Dendritic cell treated with granulocyte-macrophage colony-stimulating factor and Interleukin-4, amounts not matched to agents 40 ng/mL and 50 ng/mL, for 4 days (primary cell): ENCODE data around the gene MAX.

Experiments used
- H3K27ac Mint-ChIP-seq: one replicate; pipeline ENCODE4 v1.8.0; 2022; ENCODE audit warnings: mild to moderate bottlenecking, mixed read lengths
- H3K27me3 Mint-ChIP-seq: one replicate; pipeline ENCODE4 v1.8.0; 2022; ENCODE audit warnings: mild to moderate bottlenecking, mixed read lengths
- H3K36me3 Mint-ChIP-seq: one replicate; pipeline ENCODE4 v1.8.0; 2022; ENCODE audit warnings: low read depth, mixed read lengths
- H3K4me1 Mint-ChIP-seq: one replicate; pipeline ENCODE4 v1.8.0; 2022; ENCODE audit warnings: low read depth, mixed read lengths
- H3K4me3 Mint-ChIP-seq: one replicate; pipeline ENCODE4 v1.8.0; 2022; ENCODE audit warnings: mild to moderate bottlenecking, moderate library complexity, mixed read lengths
- H3K9me3 Mint-ChIP-seq: one replicate; pipeline ENCODE4 v1.8.0; 2022; ENCODE audit warnings: mixed read lengths
- intact Hi-C: fragments of 100-400 bp; cut with micrococcal nuclease; formaldehyde crosslinking; loops from one replicate; pipeline ENCODE4 v1.15.0; 2022

Gene MAX

DNA sequence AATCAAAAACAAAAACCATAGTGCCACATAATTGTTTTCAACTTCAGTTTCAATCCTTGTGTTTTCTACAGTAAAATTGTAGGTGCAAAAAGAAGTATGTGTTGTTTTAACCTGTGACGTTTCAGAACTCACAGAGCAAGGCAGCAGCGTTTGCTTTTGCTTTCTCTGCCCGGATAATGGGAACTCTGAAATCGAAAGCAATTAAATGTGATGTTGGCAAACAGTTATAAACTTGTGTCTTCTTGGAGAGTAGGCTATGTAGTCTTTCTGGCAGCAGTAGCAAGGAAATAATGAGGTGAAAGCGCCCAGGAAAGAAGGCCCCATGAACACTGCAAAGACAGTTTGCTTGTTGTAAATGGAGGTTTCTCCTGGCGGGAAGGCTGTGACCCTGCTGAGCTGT is 76.5 kb downstream of the MAX start:
- intact Hi-C loops, result no loop called here
- Mint-ChIP-seq H3K9me3 (no peaks in the 10 kb centered on the region), H3K4me3 (no peak overlapping the region), H3K27me3 (no peaks in the 10 kb centered on the region), H3K36me3 (peaks cover 62% of the 10 kb centered on the region), H3K4me1 (peaks cover 7% of the 10 kb centered on the region), H3K27ac (no peak overlapping the region)
